IMR-90 (cell line): ENCODE measurements around the gene MYEOV. TPM values are rescaled to one million over a fixed set of nuclear protein-coding genes. Genes with fewer than 3 reads are reported as not detected.

Experiments
- ATAC-seq: fragments of 200-7000 bp; cut with Tn5 transposase; 2 replicates; pipeline ENCODE4 v1.9.1; 2020; ENCODE audit warnings: low read depth, mild to moderate bottlenecking, moderate library complexity
- BruUV-seq: library from RNA; stranded (reverse); fragments of 400-500 nt; replicated peaks from 2 replicates; lab custom pipeline; 2021; lab: Mats Ljungman, UMichigan
- CTCF ChIA-PET: fragments of 300-600 bp; formaldehyde crosslinking; extraction: SDS; loops from one replicate; lab custom pipeline; 2021; ENCODE audit warnings: antibody characterized with exemption; lab: Yijun Ruan, JAX
- POLR2A ChIA-PET: fragments of 300-600 bp; sonication (Branson Sonifier 250); formaldehyde crosslinking; loops from one replicate; lab custom pipeline; 2022; ENCODE audit warnings: antibody characterized with exemption; ENCODE audit not compliant: unreplicated experiment; lab: Charles Lee
- DNase-seq: peaks from one replicate; pipeline ENCODE4 v3.0.0; 2013
- H2AFZ ChIP-seq: replicated peaks from 2 replicates; pipeline ENCODE3; 2013; ENCODE audit warnings: low read length, mild to moderate bottlenecking; ENCODE audit not compliant: poor library complexity
- H2AK5ac ChIP-seq: 2 replicates; pipeline ENCODE4 v1.6.1; 2013; ENCODE audit warnings: low read depth, low read length, inconsistent platforms
- H2AK9ac ChIP-seq: replicated peaks from 2 replicates; pipeline ENCODE3; 2013; ENCODE audit warnings: mild to moderate bottlenecking, low read depth, low read length, moderate library complexity; ENCODE audit not compliant: poor library complexity
- H2BK120ac ChIP-seq: 2 replicates; pipeline ENCODE4 v1.6.1; 2013; ENCODE audit warnings: low read depth, low read length, inconsistent platforms
- H2BK15ac ChIP-seq: 3 replicates; pipeline ENCODE4 v1.6.1; 2013; ENCODE audit warnings: low read depth, low read length, inconsistent platforms
- H2BK20ac ChIP-seq: 2 replicates; pipeline ENCODE4 v1.6.1; 2013; ENCODE audit warnings: low read depth, mild to moderate bottlenecking, inconsistent platforms, low read length, moderate library complexity
- H2BK5ac ChIP-seq: 2 replicates; pipeline ENCODE4 v1.6.1; 2013; ENCODE audit warnings: mild to moderate bottlenecking, low read depth, low read length, inconsistent platforms; ENCODE audit not compliant: poor library complexity, severe bottlenecking
- H3K14ac ChIP-seq: replicated peaks from 2 replicates; pipeline ENCODE4 v1.6.1; 2013; ENCODE audit warnings: low read depth, low read length, inconsistent platforms
- H3K18ac ChIP-seq: 2 replicates; pipeline ENCODE4 v1.6.1; 2013; ENCODE audit warnings: low read depth, low read length, control low read depth
- H3K23ac ChIP-seq: 2 replicates; pipeline ENCODE4 v1.6.1; 2013; ENCODE audit warnings: low read depth, low read length, inconsistent platforms
- H3K27ac ChIP-seq: 2 replicates; pipeline ENCODE4 v1.5.1; 2013; ENCODE audit warnings: mild to moderate bottlenecking, control low read depth, low read length; ENCODE audit not compliant: insufficient read depth
- H3K27me3 ChIP-seq: 2 replicates; pipeline ENCODE4 v1.6.1; 2013; ENCODE audit warnings: low read length; ENCODE audit not compliant: control insufficient read depth, insufficient read depth
- H3K36me3 ChIP-seq: 2 replicates; pipeline ENCODE4 v1.6.1; 2013; ENCODE audit warnings: low read length, mixed read lengths; ENCODE audit not compliant: control insufficient read depth, insufficient read depth
- H3K4ac ChIP-seq: 2 replicates; pipeline ENCODE4 v1.6.1; 2013; ENCODE audit warnings: low read depth, low read length, inconsistent platforms
- H3K4me1 ChIP-seq: 2 replicates; pipeline ENCODE4 v1.6.1; 2013; ENCODE audit warnings: low read length, mixed read lengths; ENCODE audit not compliant: control insufficient read depth, insufficient read depth
- H3K4me2 ChIP-seq: 2 replicates; pipeline ENCODE4 v1.6.1; 2013; ENCODE audit warnings: low read depth, mild to moderate bottlenecking, control low read depth, low read length, moderate library complexity
- H3K4me3 ChIP-seq: 2 replicates; pipeline ENCODE4 v1.5.1; 2013; ENCODE audit warnings: low read depth, mild to moderate bottlenecking, control low read depth, low read length, moderate library complexity; ENCODE audit not compliant: insufficient read depth
- H3K56ac ChIP-seq: 2 replicates; pipeline ENCODE4 v1.6.1; 2013; ENCODE audit warnings: low read length, inconsistent platforms; ENCODE audit not compliant: insufficient read depth; ENCODE audit errors: extremely low read depth
- H3K79me1 ChIP-seq, 2 experiments: 2 replicates each; pipeline ENCODE4 v1.6.1; 2013; ENCODE audit warnings: low read length in 2 of 2, inconsistent platforms in 1 of 2, low read depth in 1 of 2
- H3K9ac ChIP-seq: 2 replicates; pipeline ENCODE4 v1.6.1; 2013; ENCODE audit warnings: low read depth, low read length, control low read depth
- H3K9me1 ChIP-seq: 2 replicates; pipeline ENCODE4 v1.6.1; 2013; ENCODE audit warnings: low read length, inconsistent platforms; ENCODE audit not compliant: insufficient read depth
- H3K9me3 ChIP-seq: 2 replicates; pipeline ENCODE4 v1.6.1; 2013; ENCODE audit warnings: low read length; ENCODE audit not compliant: control insufficient read depth, insufficient read depth
- H4K20me1 ChIP-seq: 2 replicates; pipeline ENCODE4 v1.6.1; 2013; ENCODE audit warnings: low read length, inconsistent platforms; ENCODE audit not compliant: insufficient read depth
- H4K5ac ChIP-seq: 2 replicates; pipeline ENCODE4 v1.6.1; 2013; ENCODE audit warnings: mild to moderate bottlenecking, low read depth, low read length, control low read depth
- H4K8ac ChIP-seq, 2 experiments: 2 replicates each; pipeline ENCODE4 v1.6.1; 2013; ENCODE audit warnings: low read depth in 2 of 2, low read length in 2 of 2, control low read depth in 1 of 2, inconsistent platforms in 1 of 2
- H4K91ac ChIP-seq: 2 replicates; pipeline ENCODE4 v1.6.1; 2013; ENCODE audit warnings: low read depth, low read length, inconsistent platforms; ENCODE audit not compliant: insufficient read depth
- FOS ChIP-seq: fragments of 150-350 bp; IDR thresholded peaks from 2 replicates; pipeline ENCODE4 v1.6.1; 2016; ENCODE audit warnings: low read depth, low read length
- MAZ ChIP-seq: IDR thresholded peaks from 2 replicates; pipeline ENCODE4 v1.6.1; 2012; ENCODE audit warnings: low read depth, mild to moderate bottlenecking, low read length, improper control_type of control experiment, moderate library complexity, borderline replicate concordance
- MXI1 ChIP-seq: IDR thresholded peaks from 2 replicates; pipeline ENCODE4 v1.6.1; 2012; ENCODE audit warnings: low read depth, mild to moderate bottlenecking, low read length, moderate library complexity, borderline replicate concordance
- RAD21 ChIP-seq: IDR thresholded peaks from 2 replicates; pipeline ENCODE4 v1.6.1; 2012; ENCODE audit warnings: low read length, improper control_type of control experiment
- RCOR1 ChIP-seq: IDR thresholded peaks from 2 replicates; pipeline ENCODE4 v1.6.1; 2012; ENCODE audit warnings: mild to moderate bottlenecking, low read length, improper control_type of control experiment; ENCODE audit not compliant: insufficient replicate concordance
- RFX5 ChIP-seq: IDR thresholded peaks from 2 replicates; pipeline ENCODE4 v1.8.0; 2012; ENCODE audit warnings: low read depth, mild to moderate bottlenecking, low read length, moderate library complexity
- WGBS, 2 experiments: methylation state at CpG; one replicate each; pipeline versions ENCODE4 v1.1.5 to v1.1.7; 2013; ENCODE audit warnings: missing lambda C conversion rate in 2 of 2; ENCODE audit not compliant: insufficient read length in 1 of 2; ENCODE audit errors: extremely low coverage in 2 of 2; 5-methylcytosine and 5-hydroxymethylcytosine counted together
- dilution Hi-C: fragments of 300-500 bp; cut with HindIII; formaldehyde crosslinking; loops from one replicate; pipeline ENCODE4 v1.14.3; 2018; ENCODE audit warnings: low sequenced_read_pairs; ENCODE audit not compliant: unreplicated experiment
- in situ Hi-C: fragments of 300-500 bp; cut with MboI; formaldehyde crosslinking; loops from 3 replicates; pipeline ENCODE4 v1.14.3; 2019; ENCODE audit warnings: low sequenced_read_pairs, inconsistent platforms, mixed read lengths
- intact Hi-C: fragments of 100-400 bp; cut with micrococcal nuclease; formaldehyde crosslinking; loops from 2 replicates; pipeline ENCODE4 v1.10.0; 2022
- polyA plus RNA-seq, 3 experiments: library from polyadenylated mRNA; depleted of rRNA; stranded (reverse); fragments of >200 nt; gene quantifications; 2 replicates each; pipeline ENCODE4 v1.2.3, GENCODE V29; 2012; ENCODE audit warnings: low replicate concordance in 1 of 3
- total RNA-seq: library from RNA; depleted of rRNA; stranded (reverse); fragments of >200 nt; gene quantifications from 2 replicates; pipeline ENCODE4 v1.2.3, GENCODE V29; 2012
- TF ChIP-seq, protein P1 (sequence below): conservative IDR thresholded peaks from 2 replicates; pipeline ENCODE4 v1.5.1; 2012; ENCODE audit warnings: mild to moderate bottlenecking, low read depth, low read length, improper control_type of control experiment
- TF ChIP-seq, protein P2 (sequence below): fragments of 150-350 bp; IDR thresholded peaks from 2 replicates; pipeline ENCODE4 v1.6.1; 2017; ENCODE audit warnings: mild to moderate bottlenecking, antibody characterized with exemption, low read length, low read depth

Gene MYEOV
- total and polyA plus RNA-seq, 2 of the 4 experiments (the other 2 are of a cell fraction): 5.8 to 6.8 TPM

DNA sequence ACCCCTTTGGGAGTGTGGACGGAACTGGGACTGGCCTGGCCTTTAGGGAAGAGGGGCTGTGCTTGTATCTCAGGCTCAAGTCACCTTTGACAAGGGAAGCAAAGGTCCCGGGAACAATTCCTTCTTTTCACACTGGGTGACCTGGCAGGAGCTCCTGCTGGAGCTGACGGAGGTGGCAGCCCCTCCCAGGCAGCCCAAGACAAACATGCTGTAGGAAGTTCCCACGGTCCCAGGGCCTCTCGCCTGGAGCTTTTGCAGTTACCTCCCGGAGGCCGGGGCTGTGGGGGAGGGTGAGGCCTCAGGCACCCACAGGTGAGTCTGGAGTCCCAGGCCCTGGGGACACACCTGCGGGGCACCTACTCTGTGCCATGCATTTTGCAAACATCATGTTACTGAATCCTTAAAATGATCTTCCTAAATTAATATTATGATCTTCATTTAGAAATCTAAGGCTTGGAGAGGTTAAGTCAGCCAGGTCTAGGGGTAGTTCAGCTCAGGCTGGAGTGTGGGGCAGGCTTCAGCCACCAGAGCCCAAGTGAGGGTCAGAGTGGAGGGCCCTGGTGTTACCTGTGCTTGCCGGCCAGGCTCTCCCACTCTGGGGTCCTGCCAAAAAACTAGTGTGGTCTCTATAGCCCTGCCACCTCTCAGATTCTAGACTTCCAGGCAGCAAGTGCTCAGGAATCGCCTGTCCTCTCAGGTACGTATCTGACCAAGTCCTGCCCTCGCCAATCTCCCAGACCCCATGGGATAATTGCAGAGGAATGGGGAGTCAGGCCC is 15.7 kb upstream of the MYEOV start:
- BruUV-seq: no TSS peak
- Histone ChIP-seq H4K8ac (no peak overlapping the region), H3K27ac (no peak overlapping the region), H2BK5ac (no peak overlapping the region), H3K9ac (no peak overlapping the region), H3K4me2 (no peak overlapping the region), H4K5ac (no peak overlapping the region), H3K14ac (no peak overlapping the region), H3K4me1 (peaks cover 5% of the 10 kb centered on the region), H4K20me1 (no peaks in the 10 kb centered on the region), H2AK9ac (no peak overlapping the region), H3K18ac (no peak overlapping the region), H3K36me3 (no peaks in the 10 kb centered on the region), H3K56ac (no peak overlapping the region), H3K4ac (no peak overlapping the region), H3K4me3 (no peak overlapping the region), H3K23ac (no peak overlapping the region), H3K9me1 (peaks cover 4% of the 10 kb centered on the region; the same call in 1 of the 2 replicates), H4K91ac (no peak overlapping the region), H3K27me3 (peaks cover 47% of the 10 kb centered on the region), H2AFZ (no peak overlapping the region), H2BK20ac (no peak overlapping the region), H3K9me3 (peaks cover 9% of the 10 kb centered on the region), H2BK120ac (no peak overlapping the region), H2BK15ac (no peak overlapping the region), H3K79me1 (no peaks in the 10 kb centered on the region), H2AK5ac (no peak overlapping the region)
- no peak for TF ChIP-seq RAD21
- TF ChIP-seq, protein P1, sequence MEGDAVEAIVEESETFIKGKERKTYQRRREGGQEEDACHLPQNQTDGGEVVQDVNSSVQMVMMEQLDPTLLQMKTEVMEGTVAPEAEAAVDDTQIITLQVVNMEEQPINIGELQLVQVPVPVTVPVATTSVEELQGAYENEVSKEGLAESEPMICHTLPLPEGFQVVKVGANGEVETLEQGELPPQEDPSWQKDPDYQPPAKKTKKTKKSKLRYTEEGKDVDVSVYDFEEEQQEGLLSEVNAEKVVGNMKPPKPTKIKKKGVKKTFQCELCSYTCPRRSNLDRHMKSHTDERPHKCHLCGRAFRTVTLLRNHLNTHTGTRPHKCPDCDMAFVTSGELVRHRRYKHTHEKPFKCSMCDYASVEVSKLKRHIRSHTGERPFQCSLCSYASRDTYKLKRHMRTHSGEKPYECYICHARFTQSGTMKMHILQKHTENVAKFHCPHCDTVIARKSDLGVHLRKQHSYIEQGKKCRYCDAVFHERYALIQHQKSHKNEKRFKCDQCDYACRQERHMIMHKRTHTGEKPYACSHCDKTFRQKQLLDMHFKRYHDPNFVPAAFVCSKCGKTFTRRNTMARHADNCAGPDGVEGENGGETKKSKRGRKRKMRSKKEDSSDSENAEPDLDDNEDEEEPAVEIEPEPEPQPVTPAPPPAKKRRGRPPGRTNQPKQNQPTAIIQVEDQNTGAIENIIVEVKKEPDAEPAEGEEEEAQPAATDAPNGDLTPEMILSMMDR: no peak
- TF ChIP-seq MXI1: no peak
- TF ChIP-seq RCOR1: no peak
- no peak for TF ChIP-seq MAZ
- TF ChIP-seq, protein P2, sequence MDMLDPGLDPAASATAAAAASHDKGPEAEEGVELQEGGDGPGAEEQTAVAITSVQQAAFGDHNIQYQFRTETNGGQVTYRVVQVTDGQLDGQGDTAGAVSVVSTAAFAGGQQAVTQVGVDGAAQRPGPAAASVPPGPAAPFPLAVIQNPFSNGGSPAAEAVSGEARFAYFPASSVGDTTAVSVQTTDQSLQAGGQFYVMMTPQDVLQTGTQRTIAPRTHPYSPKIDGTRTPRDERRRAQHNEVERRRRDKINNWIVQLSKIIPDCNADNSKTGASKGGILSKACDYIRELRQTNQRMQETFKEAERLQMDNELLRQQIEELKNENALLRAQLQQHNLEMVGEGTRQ: no peak
- TF ChIP-seq RFX5: no peak
- no peak for TF ChIP-seq FOS
- dilution Hi-C loops (no loop called here), in situ Hi-C loops (no loop called here), intact Hi-C loops (no loop called here)
- no peak for DNase-seq
- ChIA-PET CTCF (no interaction called here), POLR2A (no interaction called here)
- WGBS, 2 experiments: 94% methylated on average over 2 of the region's 12 CpGs; no CpG with 5 or more reads in 1 of the 2 experiments
- ATAC-seq: no peak
